Mesenteric fat pad (tissue), 1 donor: ENCODE measurements around the gene POC1A. TPM values are rescaled to one million over a fixed set of nuclear protein-coding genes. Genes with fewer than 3 reads are reported as not detected.

Source experiments
- DNase-seq: peaks from one replicate; pipeline ENCODE4 v3.0.0-alpha.2; 2020; ENCODE audit warnings: low spot score
- total RNA-seq: library from RNA; stranded (reverse); fragmentation: NEBNext Ultra II Directional; extraction: Animal tissue kit (Norgen Biotek cat#: 25700); gene quantifications from one replicate; pipeline ENCODE4 v1.2.1, GENCODE V29; 2021
- donor health status: DM: yes; HTN: yes; CAD: no.

Gene POC1A
- total RNA-seq, 1 donor from 2014 or later, result 2.8 TPM

GRCh38 chr3:52031896-52032295 is 122.3 kb downstream of the POC1A start:
- no peak for DNase-seq

- DNase-seq, result no peak
Observed at GRCh38 chr3:52030714-52031310, 123.4 kb downstream of the POC1A start.

GRCh38 chr3:52029535-52029934 is 124.7 kb downstream of the POC1A start:
- no peak for DNase-seq

- no peak for DNase-seq
Observed at GRCh38 chr3:52029053-52029452, 125.2 kb downstream of the POC1A start.

- DNase-seq, result no peak
Observed at GRCh38 chr3:52028572-52028971, 125.7 kb downstream of the POC1A start.

- no peak for DNase-seq
Observed at GRCh38 chr3:52026041-52026440, 128.2 kb downstream of the POC1A start.

GRCh38 chr3:52025453-52025852 is 128.8 kb downstream of the POC1A start:
- DNase-seq, result no peak

Other genes with a start within 250 kb of the POC1A start
- 29.0 TPM for gene RRP9, start 212.5 kb downstream of the POC1A start, total RNA-seq
- 19.7 TPM for gene PARP3, start 212.1 kb downstream of the POC1A start, total RNA-seq
- not detected for gene GPR62, start 199.0 kb downstream of the POC1A start, total RNA-seq
- 27.4 TPM for gene PCBP4, start 187.0 kb downstream of the POC1A start, total RNA-seq
- gene ABHD14B, start 180.4 kb downstream of the POC1A start, total RNA-seq, result 59.5 TPM
- 17.7 TPM for gene ABHD14A, start 179.4 kb downstream of the POC1A start, total RNA-seq
- 35.1 TPM for gene ACY1, start 170.9 kb downstream of the POC1A start, total RNA-seq
- gene RPL29, start 158.5 kb downstream of the POC1A start, total RNA-seq, result 948 TPM
- gene DUSP7, start 97.9 kb downstream of the POC1A start, total RNA-seq, result 17.2 TPM
- 134 TPM for gene ALAS1, start 43.7 kb upstream of the POC1A start, total RNA-seq
- gene TLR9, start 71.2 kb upstream of the POC1A start, total RNA-seq, result 0.19 TPM
- gene TWF2, start 84.7 kb upstream of the POC1A start, total RNA-seq, result 52.4 TPM
- gene PPM1M, start 91.3 kb upstream of the POC1A start, total RNA-seq, result 26.8 TPM
- gene WDR82, start 124.2 kb upstream of the POC1A start, total RNA-seq, result 52.7 TPM
- gene GLYCTK, start 133.4 kb upstream of the POC1A start, total RNA-seq, result 14.1 TPM
- gene DNAH1, start 161.9 kb upstream of the POC1A start, total RNA-seq, result 9.9 TPM